HEK293T (cell line): ENCODE measurements around the gene CDKN2B-AS1.

Experiments used
- CTCF ChIA-PET: fragments of 350-600 bp; formaldehyde crosslinking; extraction: SDS; loops from one replicate; lab custom pipeline; 2021; ENCODE audit warnings: antibody characterized with exemption, inconsistent platforms; lab: Yijun Ruan, JAX
- POLR2A ChIA-PET: fragments of 350-600 bp; formaldehyde crosslinking; extraction: SDS; loops from one replicate; lab custom pipeline; 2020; ENCODE audit warnings: antibody characterized with exemption, inconsistent platforms; lab: Yijun Ruan, JAX
- DNase-seq: peaks from one replicate; pipeline ENCODE4 v3.0.0; 2012; ENCODE audit warnings: mixed read lengths; ENCODE audit errors: extremely low spot score
- ARNT ChIP-seq: fragments of 450-650 bp; IDR thresholded peaks from 2 replicates; pipeline ENCODE4 v1.6.1; 2017; ENCODE audit warnings: mild to moderate bottlenecking
- BHLHE40 ChIP-seq: fragments of 450-650 bp; IDR thresholded peaks from 2 replicates; pipeline ENCODE4 v1.6.1; 2016; ENCODE audit warnings: mild to moderate bottlenecking, moderate library complexity, borderline replicate concordance
- CTBP1 ChIP-seq: fragments of 450-650 bp; IDR thresholded peaks from 2 replicates; pipeline ENCODE4 v1.6.1; 2016; ENCODE audit warnings: borderline replicate concordance
- ELF4 ChIP-seq: fragments of 450-650 bp; IDR thresholded peaks from 2 replicates; pipeline ENCODE4 v1.6.1; 2017; ENCODE audit warnings: antibody characterized with exemption
- FOXA1 ChIP-seq: fragments of 450-650 bp; IDR thresholded peaks from 2 replicates; pipeline ENCODE4 v1.6.1; 2016; ENCODE audit warnings: mild to moderate bottlenecking
- FOXK2 ChIP-seq: fragments of 450-650 bp; IDR thresholded peaks from 2 replicates; pipeline ENCODE4 v1.6.1; 2016; ENCODE audit warnings: mild to moderate bottlenecking
- FOXM1 ChIP-seq: fragments of 450-650 bp; IDR thresholded peaks from 2 replicates; pipeline ENCODE4 v1.6.1; 2017; ENCODE audit warnings: mild to moderate bottlenecking, borderline replicate concordance
- HDGF ChIP-seq: fragments of 450-650 bp; IDR thresholded peaks from 2 replicates; pipeline ENCODE4 v1.6.1; 2017; ENCODE audit warnings: antibody characterized with exemption, borderline replicate concordance
- L3MBTL2 ChIP-seq: fragments of 450-650 bp; conservative IDR thresholded peaks from 2 replicates; pipeline ENCODE4 v1.6.1; 2016; ENCODE audit warnings: mild to moderate bottlenecking
- LEF1 ChIP-seq: fragments of 450-650 bp; IDR thresholded peaks from 2 replicates; pipeline ENCODE4 v1.6.1; 2017; ENCODE audit warnings: mild to moderate bottlenecking, borderline replicate concordance
- NFRKB ChIP-seq: fragments of 450-650 bp; IDR thresholded peaks from 2 replicates; pipeline ENCODE4 v1.6.1; 2016; ENCODE audit warnings: mild to moderate bottlenecking, moderate library complexity
- PKNOX1 ChIP-seq: fragments of 450-650 bp; IDR thresholded peaks from 2 replicates; pipeline ENCODE4 v1.6.1; 2016
- SP1 ChIP-seq: fragments of 450-650 bp; IDR thresholded peaks from 2 replicates; pipeline ENCODE4 v1.6.1; 2017
- SUZ12 ChIP-seq: fragments of 450-650 bp; IDR thresholded peaks from 2 replicates; pipeline ENCODE4 v1.6.1; 2016; ENCODE audit warnings: mild to moderate bottlenecking
- TARDBP ChIP-seq: fragments of 450-650 bp; IDR thresholded peaks from 2 replicates; pipeline ENCODE4 v1.6.1; 2016
- ZNF384 ChIP-seq: fragments of 450-650 bp; IDR thresholded peaks from 2 replicates; pipeline ENCODE4 v1.6.1; 2016

CDKN2B-AS1 gene

GRCh38 chr9:22043928-22044327, 49.3 kb downstream of the CDKN2B-AS1 start:
- POLR2A ChIA-PET = no interaction called here
- DNase-seq = no peak
- CTCF ChIA-PET = no interaction called here
- no peak for TF ChIP-seq CTBP1
- no peak for TF ChIP-seq PKNOX1

- POLR2A ChIA-PET = no interaction called here
- TF ChIP-seq FOXK2 = no peak
- TF ChIP-seq LEF1 = no peak
- no peak for TF ChIP-seq BHLHE40
- no peak for TF ChIP-seq HDGF
- TF ChIP-seq ZNF384 = no peak
- TF ChIP-seq L3MBTL2 = no peak
- no peak for TF ChIP-seq ELF4
- TF ChIP-seq ARNT = no peak
- DNase-seq = no peak
- CTCF ChIA-PET = no interaction called here
Measured at GRCh38 chr9:22044583-22044982, 50.0 kb downstream of the CDKN2B-AS1 start.

GRCh38 chr9:22045423-22045822, 50.8 kb downstream of the CDKN2B-AS1 start:
- POLR2A ChIA-PET = no interaction called here
- no peak for DNase-seq
- CTCF ChIA-PET = no interaction called here
- TF ChIP-seq ZNF384 = no peak
- TF ChIP-seq ELF4 = no peak
- no peak for TF ChIP-seq TARDBP

- POLR2A ChIA-PET = no interaction called here
- no peak for DNase-seq
- TF ChIP-seq SUZ12 = no peak
- TF ChIP-seq LEF1 = no peak
- TF ChIP-seq TARDBP = no peak
- TF ChIP-seq FOXA1 = no peak
- TF ChIP-seq NFRKB = no peak
- no peak for TF ChIP-seq HDGF
- TF ChIP-seq L3MBTL2 = no peak
- TF ChIP-seq ZNF384 = no peak
- no peak for TF ChIP-seq BHLHE40
- TF ChIP-seq SP1 = no peak
- no peak for TF ChIP-seq ELF4
- TF ChIP-seq FOXK2 = no peak
- CTCF ChIA-PET = no interaction called here
Measured at GRCh38 chr9:22046243-22046885, 51.8 kb downstream of the CDKN2B-AS1 start.

GRCh38 chr9:22047596-22047995, 53.0 kb downstream of the CDKN2B-AS1 start:
- ChIA-PET POLR2A (no interaction called here), CTCF (no interaction called here)
- no peak for DNase-seq
- TF ChIP-seq SUZ12 = no peak
- no peak for TF ChIP-seq ZNF384
- TF ChIP-seq HDGF = no peak
- no peak for TF ChIP-seq NFRKB
- no peak for TF ChIP-seq FOXA1
- no peak for TF ChIP-seq CTBP1
- TF ChIP-seq L3MBTL2 = no peak
- TF ChIP-seq ARNT = no peak
- TF ChIP-seq BHLHE40 = no peak
- TF ChIP-seq SP1 = no peak
- TF ChIP-seq TARDBP = no peak
- no peak for TF ChIP-seq LEF1
- TF ChIP-seq FOXM1 = no peak

- ChIA-PET CTCF (no interaction called here), POLR2A (no interaction called here)
- no peak for TF ChIP-seq CTBP1
- DNase-seq = no peak
Measured at GRCh38 chr9:22049411-22049810, 54.8 kb downstream of the CDKN2B-AS1 start.

- TF ChIP-seq HDGF (no peak), LEF1 (no peak), ZNF384 (no peak), ELF4 (no peak), L3MBTL2 (no peak), FOXA1 (no peak), FOXK2 (no peak), PKNOX1 (no peak), CTBP1 (no peak), ARNT (no peak), FOXM1 (no peak), SP1 (no peak), SUZ12 (no peak), BHLHE40 (no peak), TARDBP (no peak)
- POLR2A ChIA-PET = no interaction called here
- no peak for DNase-seq
- CTCF ChIA-PET = no interaction called here
Measured at GRCh38 chr9:22050924-22051323, 56.3 kb downstream of the CDKN2B-AS1 start.
